Liver (tissue), 9 donors: ENCODE measurements around the gene ECM2. TPM values are rescaled to one million over a fixed set of nuclear protein-coding genes. Genes with fewer than 3 reads are reported as not detected.

ENCODE experiments used
- DNase-seq: peaks from one replicate; pipeline ENCODE4 v3.0.0-alpha.2; 2017; ENCODE audit warnings: low spot score
- H3K27ac ChIP-seq, 2 donors: one replicate each; pipeline ENCODE4 v1.7.0; 2013; ENCODE audit warnings: inconsistent platforms in 2 of 2, low read length in 2 of 2, control low read depth in 1 of 2, low read depth in 1 of 2, mild to moderate bottlenecking in 1 of 2
- H3K27me3 ChIP-seq, 4 donors: one replicate each; pipeline versions ENCODE4 v1.6.1 to v1.7.0; 2013; ENCODE audit warnings: low read length in 3 of 4, inconsistent platforms in 1 of 4, mild to moderate bottlenecking in 1 of 4, moderate library complexity in 1 of 4; ENCODE audit not compliant: control insufficient read depth in 4 of 4, insufficient read depth in 4 of 4
- H3K36me3 ChIP-seq, 4 donors: one replicate each; pipeline versions ENCODE4 v1.6.1 to v1.7.0; 2013; ENCODE audit warnings: low read length in 3 of 4, mild to moderate bottlenecking in 3 of 4, low read depth in 1 of 4, moderate library complexity in 1 of 4; ENCODE audit not compliant: control insufficient read depth in 4 of 4, insufficient read depth in 3 of 4
- H3K4me1 ChIP-seq, 4 donors: one replicate each; pipeline versions ENCODE4 v1.6.1 to v1.7.0; 2013; ENCODE audit warnings: low read length in 3 of 4, mild to moderate bottlenecking in 3 of 4, moderate library complexity in 1 of 4; ENCODE audit not compliant: control insufficient read depth in 4 of 4, insufficient read depth in 4 of 4
- H3K4me3 ChIP-seq, 3 donors: one replicate each; pipeline versions ENCODE4 v1.6.1 to v1.7.0; 2013; ENCODE audit warnings: low read length in 3 of 3, control low read depth in 1 of 3, low read depth in 1 of 3, mild to moderate bottlenecking in 1 of 3
- H3K9ac ChIP-seq, 2 donors: one replicate each; pipeline ENCODE4 v1.7.0; 2013; ENCODE audit warnings: low read length in 2 of 2, mild to moderate bottlenecking in 2 of 2, moderate library complexity in 2 of 2, control low read depth in 1 of 2, low read depth in 1 of 2
- H3K9me3 ChIP-seq, 4 donors: one replicate each; pipeline versions ENCODE4 v1.6.1 to v1.7.0; 2013; ENCODE audit warnings: low read length in 3 of 4; ENCODE audit not compliant: control insufficient read depth in 4 of 4
- CTCF ChIP-seq: fragments of 150-350 bp; IDR thresholded peaks from 2 replicates; pipeline ENCODE4 v1.5.1; 2017; ENCODE audit warnings: improper control_type of control experiment, low read depth, low read length; ENCODE audit not compliant: missing input control
- EGR1 ChIP-seq, 2 donors: IDR thresholded peaks; 2 replicates each; pipeline ENCODE4 v1.6.1; 2016 to 2018; ENCODE audit warnings: antibody characterized with exemption in 2 of 2, low read depth in 2 of 2
- FOXA2 ChIP-seq: IDR thresholded peaks from 2 replicates; pipeline ENCODE4 v1.6.1; 2016; ENCODE audit warnings: antibody characterized with exemption
- GABPA ChIP-seq, 2 donors: IDR thresholded peaks in 1 of 2; conservative IDR thresholded peaks in 1 of 2; 2 replicates each; pipeline ENCODE4 v1.6.1; 2016; ENCODE audit warnings: antibody characterized with exemption in 2 of 2, mild to moderate bottlenecking in 1 of 2, moderate library complexity in 1 of 2
- HNF4G ChIP-seq: IDR thresholded peaks from 2 replicates; pipeline ENCODE4 v1.6.1; 2016; ENCODE audit warnings: antibody characterized with exemption
- MAX ChIP-seq: IDR thresholded peaks from 2 replicates; pipeline ENCODE4 v1.6.1; 2016; ENCODE audit warnings: antibody characterized with exemption
- NR2F2 ChIP-seq: IDR thresholded peaks from 2 replicates; pipeline ENCODE4 v1.6.1; 2016; ENCODE audit warnings: antibody characterized with exemption
- RAD21 ChIP-seq, 2 donors: IDR thresholded peaks; 2 replicates each; pipeline ENCODE4 v1.6.1; 2016; ENCODE audit warnings: antibody characterized with exemption in 2 of 2, mild to moderate bottlenecking in 2 of 2
- SP1 ChIP-seq: IDR thresholded peaks from 2 replicates; pipeline ENCODE4 v1.6.1; 2018; ENCODE audit warnings: antibody characterized with exemption, mild to moderate bottlenecking
- TAF1 ChIP-seq: conservative IDR thresholded peaks from 2 replicates; pipeline ENCODE4 v1.6.1; 2016; ENCODE audit warnings: antibody characterized with exemption, mild to moderate bottlenecking
- WGBS: extraction: QIAGEN DNeasy Blood & Tissue Kit; methylation state at CpG from one replicate; pipeline ENCODE4 v1.1.7; 2013; 5-methylcytosine and 5-hydroxymethylcytosine counted together
- polyA plus RNA-seq, 2 donors: library from polyadenylated mRNA; stranded (reverse) in 1 of 2; unstranded in 1 of 2; fragments of 200-250 nt in 1 of 2; fragments of >200 nt in 1 of 2; fragmentation: Nextera tagmentation in 1 of 2; extraction: Ambion mirVana in 1 of 2; gene quantifications; one replicate each; pipeline versions ENCODE4 v1.2.1 to v1.2.3, GENCODE V29; 2013 to 2015
- total RNA-seq, 2 donors: library from RNA; depleted of rRNA; stranded (reverse); fragments of >200 nt; gene quantifications; one replicate each; pipeline ENCODE4 v1.2.3, GENCODE V29; 2014
- donor health status: healthy.
- donor health status: healthy.
- donor health status: healthy.
- donor health status: healthy.
- donor health status: healthy.

Gene ECM2
- total and polyA plus RNA-seq, 4 donors: 11.6 to 42.0 (median 15.3) TPM

- Histone ChIP-seq H3K9me3 (no peaks in the 10 kb centered on the region), H3K27ac (no peak overlapping the region), H3K36me3 (no peaks in the 10 kb centered on the region), H3K4me3 (no peak overlapping the region), H3K4me1 (no peaks in the 10 kb centered on the region), H3K9ac (no peak overlapping the region), H3K27me3 (no peaks in the 10 kb centered on the region)
- 92% methylated on average over 1 of the region's 1 CpG for WGBS
- DNase-seq: no peak
- no peak for TF ChIP-seq FOXA2
- no peak for TF ChIP-seq NR2F2
These were observed 68.7 kb downstream of the ECM2 start for GRCh38 chr9:92467041-92467440.

GRCh38 chr9:92463984-92464383 is 71.8 kb downstream of the ECM2 start:
- 82% methylated on average over 3 of the region's 3 CpGs for WGBS
- Histone ChIP-seq H3K27ac (no peak overlapping the region), H3K36me3 (peaks cover 0 to 1% (median 0%) of the 10 kb centered on the region in 4 donors), H3K4me3 (no peak overlapping the region), H3K27me3 (no peaks in the 10 kb centered on the region), H3K4me1 (no peaks in the 10 kb centered on the region), H3K9ac (no peak overlapping the region), H3K9me3 (no peaks in the 10 kb centered on the region)
- DNase-seq: no peak
- no peak for TF ChIP-seq HNF4G

GRCh38 chr9:92463387-92463786 is 72.4 kb downstream of the ECM2 start:
- Histone ChIP-seq H3K9ac (no peak overlapping the region), H3K36me3 (peaks cover 0 to 1% (median 0%) of the 10 kb centered on the region in 4 donors), H3K9me3 (no peaks in the 10 kb centered on the region), H3K27me3 (no peaks in the 10 kb centered on the region), H3K4me3 (no peak overlapping the region), H3K27ac (no peak overlapping the region), H3K4me1 (no peaks in the 10 kb centered on the region)
- DNase-seq: no peak
- TF ChIP-seq MAX (no peak), SP1 (no peak), NR2F2 (no peak)

- TF ChIP-seq HNF4G (no peak), FOXA2 (no peak), EGR1 (IDR thresholded peaks at IDR 0.05; ENCODE audit: low read depth in 2 of 2) (no peak), TAF1 (no peak), GABPA (IDR thresholded peaks at IDR 0.05 in 1 of 2, conservative IDR thresholded peaks at IDR 0.05 in 1 of 2) (no peak)
- H3K9ac ChIP-seq: no peak overlapping the region
- H3K9me3 ChIP-seq: no peaks in the 10 kb centered on the region
- no peak overlapping the region for H3K4me3 ChIP-seq
- H3K27me3 ChIP-seq: no peaks in the 10 kb centered on the region
- H3K4me1 ChIP-seq: no peaks in the 10 kb centered on the region
- no peak for DNase-seq
- H3K36me3 ChIP-seq: peaks cover 0 to 1% (median 0%) of the 10 kb centered on the region in 4 donors
- no peak overlapping the region for H3K27ac ChIP-seq
- 97% methylated on average over 4 of the region's 4 CpGs for WGBS
These were observed 78.2 kb downstream of the ECM2 start for GRCh38 chr9:92457576-92457975.

- no peak overlapping the region for H3K4me3 ChIP-seq
- H3K9ac ChIP-seq: no peak overlapping the region
- no peaks in the 10 kb centered on the region for H3K27me3 ChIP-seq
- H3K27ac ChIP-seq: no peak overlapping the region
- TF ChIP-seq RAD21 (IDR thresholded peaks at IDR 0.05) (peak; percentile 6 to 66), CTCF (peak; percentile 19), MAX (no peak)
- no peaks in the 10 kb centered on the region for H3K4me1 ChIP-seq
- peaks cover 0 to 1% (median 0%) of the 10 kb centered on the region in 4 donors for H3K36me3 ChIP-seq
- no peak for DNase-seq
- H3K9me3 ChIP-seq: no peaks in the 10 kb centered on the region
- WGBS: 75% methylated on average over 3 of the region's 3 CpGs
These were observed 80.6 kb downstream of the ECM2 start for GRCh38 chr9:92455217-92455616.
